ENCODE results near the gene RASGRF2.

GRCh38 chr5:81184749-81185110 lies 224.6 kb downstream of the RASGRF2 start:
- TF ChIP-seq POLR2AphosphoS5 (IDR thresholded peaks at IDR 0.05; ENCODE audit: borderline replicate concordance, low read depth, low read length): no peak
- no peak for TF ChIP-seq EZH2 (IDR thresholded peaks at IDR 0.05)
